ENCODE results near the gene CD2.

CD2 gene

GRCh38 chr1:116760487-116760886, 6.3 kb downstream of the CD2 start:
- DNase-seq (ENCODE audit: low read depth in 3 of 3), result no peak

DNA sequence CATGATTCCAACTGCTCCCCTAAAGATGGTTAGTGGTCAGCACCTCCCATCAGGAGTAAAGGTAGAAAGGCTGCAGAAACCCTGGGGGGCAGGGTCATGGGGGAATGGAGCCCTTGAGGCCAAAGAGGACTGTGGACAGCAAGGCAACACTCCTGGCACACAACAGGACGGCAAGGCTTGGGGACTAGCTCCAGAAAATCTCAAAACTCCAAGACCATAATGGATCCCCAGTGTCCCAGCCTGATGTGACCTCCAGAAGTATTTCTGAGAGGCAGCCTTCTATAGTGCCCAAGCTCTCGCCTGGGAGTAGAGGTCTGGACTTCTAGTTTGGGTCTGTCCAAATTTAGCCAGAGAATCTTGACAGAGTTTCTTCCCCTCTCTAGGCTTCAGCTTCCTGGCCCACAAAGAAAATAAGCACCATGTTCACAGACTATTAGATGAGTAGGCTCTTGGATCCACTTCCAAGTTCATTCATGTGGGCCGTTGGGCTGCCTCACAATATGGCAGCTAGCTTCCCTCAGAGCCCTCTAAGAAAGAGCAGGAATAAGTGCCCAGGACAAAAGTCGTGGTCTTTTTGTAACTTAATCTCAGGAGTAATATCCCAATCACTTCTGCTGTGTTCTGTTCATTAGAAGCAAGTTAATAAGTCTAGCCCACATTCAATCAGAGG, 6.9 kb downstream of the CD2 start:
- DNase-seq (ENCODE audit: low read depth in 3 of 3), result no peak

DNA sequence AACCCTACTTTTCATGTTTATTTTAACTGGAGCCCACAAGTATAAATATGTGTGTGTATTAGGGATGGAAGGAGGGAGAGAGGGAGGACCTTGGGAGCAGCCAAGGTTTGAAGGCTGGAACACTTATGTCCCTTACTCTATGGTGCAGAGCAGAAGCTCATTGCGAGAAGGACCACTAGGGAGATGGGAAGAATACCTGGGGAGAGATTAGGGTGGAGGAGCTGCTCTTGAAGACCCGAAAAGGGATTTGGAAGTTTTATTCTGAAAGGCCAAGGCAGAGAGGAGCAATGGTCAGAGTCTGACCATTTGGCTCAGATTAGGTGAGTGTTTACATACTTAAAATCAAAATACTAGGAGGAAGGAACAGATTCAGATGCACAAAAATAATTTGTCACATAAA, 8.1 kb downstream of the CD2 start:
- DNase-seq (ENCODE audit: low read depth in 3 of 3), result no peak

GRCh38 chr1:116762781-116763115, 8.5 kb downstream of the CD2 start:
- no peak for DNase-seq (ENCODE audit: low read depth in 3 of 3)

DNA sequence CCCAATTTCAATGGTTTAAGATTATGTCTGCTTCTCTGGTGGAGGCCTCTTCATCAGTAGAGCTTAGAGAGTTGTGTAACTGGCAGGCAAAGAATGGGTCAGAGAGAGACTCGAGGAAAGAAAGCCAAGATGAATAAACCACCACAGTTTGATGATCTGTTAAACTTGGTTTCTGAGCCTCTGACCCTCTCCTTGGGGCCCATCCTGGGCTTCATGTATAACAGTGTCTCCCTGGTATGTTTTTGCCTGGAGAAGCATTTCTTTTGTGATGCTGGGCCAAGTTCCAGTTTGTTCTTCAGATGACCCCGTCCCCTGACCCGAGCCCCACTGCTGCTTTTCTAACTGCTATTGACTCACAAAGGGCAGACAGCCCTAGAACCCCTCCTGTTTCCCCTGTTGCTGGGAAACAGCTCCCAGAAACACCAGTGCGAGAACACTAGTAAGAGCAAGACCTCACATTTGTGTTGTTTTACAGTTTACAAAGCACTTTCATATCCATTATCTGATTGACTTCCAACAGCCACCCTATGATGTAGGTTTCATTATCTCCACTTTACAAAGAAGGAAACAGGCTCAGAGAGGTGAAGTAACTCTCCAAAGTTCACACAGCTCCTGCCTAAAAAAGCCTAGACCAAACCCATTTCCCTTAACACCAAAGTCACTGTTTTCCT, 9.0 kb downstream of the CD2 start:
- DNase-seq (ENCODE audit: low read depth in 3 of 3), result peak in 1 of 3 experiments; percentile 64

DNA sequence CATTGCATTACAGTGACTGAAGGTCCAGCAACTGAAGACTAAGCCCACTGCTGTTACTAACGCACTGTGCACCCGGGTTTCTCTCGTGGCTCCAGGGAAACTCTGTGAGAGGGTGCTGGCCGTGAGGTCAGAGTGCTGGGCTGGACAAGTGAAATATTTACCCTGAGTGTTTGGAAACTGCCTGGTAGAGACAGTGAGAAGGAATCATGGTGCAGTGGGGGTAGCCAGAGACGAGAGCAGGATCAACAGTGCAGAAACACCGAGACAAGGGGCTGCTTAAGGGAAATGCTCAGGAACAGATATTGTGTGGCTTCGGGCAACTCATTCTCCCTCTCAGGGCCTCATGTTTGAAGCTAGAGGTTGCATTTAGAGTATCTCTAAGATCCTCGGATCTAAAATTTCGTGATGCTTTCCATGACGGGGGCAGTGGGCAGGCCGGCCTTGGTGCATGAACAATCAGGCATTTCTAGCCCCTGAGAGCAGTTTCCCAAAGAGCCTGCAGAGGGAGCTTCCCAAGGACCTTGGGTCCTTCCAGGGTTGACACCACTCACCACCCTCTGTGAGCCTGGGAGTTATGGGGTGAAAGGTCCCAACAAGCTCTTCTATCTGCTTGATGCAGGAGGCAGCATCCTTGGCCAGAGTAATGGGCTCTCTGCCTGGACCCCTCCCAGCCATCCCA, 9.7 kb downstream of the CD2 start:
- peak in 2 of 3 experiments; percentile 62 to 70 for DNase-seq (ENCODE audit: low read depth in 3 of 3)

GRCh38 chr1:116764466-116764898, 10.3 kb downstream of the CD2 start:
- peak in 1 of 3 experiments; percentile 69 for DNase-seq (ENCODE audit: low read depth in 3 of 3)

- DNase-seq (ENCODE audit: low read depth in 3 of 3), result no peak
Observed at GRCh38 chr1:116764906-116765862, 11.0 kb downstream of the CD2 start.

- no peak for DNase-seq (ENCODE audit: low read depth in 3 of 3)
Observed at GRCh38 chr1:116765962-116766361, 11.7 kb downstream of the CD2 start.

GRCh38 chr1:116766616-116767469, 12.6 kb downstream of the CD2 start:
- no peak for DNase-seq (ENCODE audit: low read depth in 3 of 3)

GRCh38 chr1:116767782-116768382, 13.7 kb downstream of the CD2 start:
- no peak for DNase-seq (ENCODE audit: low read depth in 3 of 3)

DNA sequence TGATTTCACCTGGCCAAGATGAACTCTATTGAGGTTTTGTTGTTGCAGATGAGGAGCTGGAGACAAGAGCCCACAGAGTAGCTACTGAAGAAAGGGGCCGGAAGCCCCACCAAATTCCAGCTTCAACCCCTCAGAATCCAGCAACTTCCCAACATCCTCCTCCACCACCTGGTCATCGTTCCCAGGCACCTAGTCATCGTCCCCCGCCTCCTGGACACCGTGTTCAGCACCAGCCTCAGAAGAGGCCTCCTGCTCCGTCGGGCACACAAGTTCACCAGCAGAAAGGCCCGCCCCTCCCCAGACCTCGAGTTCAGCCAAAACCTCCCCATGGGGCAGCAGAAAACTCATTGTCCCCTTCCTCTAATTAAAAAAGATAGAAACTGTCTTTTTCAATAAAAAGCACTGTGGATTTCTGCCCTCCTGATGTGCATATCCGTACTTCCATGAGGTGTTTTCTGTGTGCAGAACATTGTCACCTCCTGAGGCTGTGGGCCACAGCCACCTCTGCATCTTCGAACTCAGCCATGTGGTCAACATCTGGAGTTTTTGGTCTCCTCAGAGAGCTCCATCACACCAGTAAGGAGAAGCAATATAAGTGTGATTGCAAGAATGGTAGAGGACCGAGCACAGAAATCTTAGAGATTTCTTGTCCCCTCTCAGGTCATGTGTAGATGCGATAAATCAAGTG, 14.3 kb downstream of the CD2 start:
- no peak for DNase-seq (ENCODE audit: low read depth in 3 of 3)

DNA sequence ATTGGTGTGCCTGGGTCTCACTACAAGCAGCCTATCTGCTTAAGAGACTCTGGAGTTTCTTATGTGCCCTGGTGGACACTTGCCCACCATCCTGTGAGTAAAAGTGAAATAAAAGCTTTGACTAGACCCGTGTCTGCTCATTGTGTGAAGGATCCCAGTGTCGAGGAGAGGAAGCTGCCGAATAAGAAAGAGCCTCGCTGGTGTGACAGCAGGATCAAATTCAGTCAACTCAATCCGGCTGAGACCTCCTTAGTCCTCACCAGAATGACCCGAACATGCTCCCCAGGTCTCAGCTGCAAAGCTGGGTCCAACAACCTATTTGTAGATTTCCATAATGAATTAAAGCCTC, 14.8 kb downstream of the CD2 start:
- DNase-seq (ENCODE audit: low read depth in 3 of 3), result no peak

DNA sequence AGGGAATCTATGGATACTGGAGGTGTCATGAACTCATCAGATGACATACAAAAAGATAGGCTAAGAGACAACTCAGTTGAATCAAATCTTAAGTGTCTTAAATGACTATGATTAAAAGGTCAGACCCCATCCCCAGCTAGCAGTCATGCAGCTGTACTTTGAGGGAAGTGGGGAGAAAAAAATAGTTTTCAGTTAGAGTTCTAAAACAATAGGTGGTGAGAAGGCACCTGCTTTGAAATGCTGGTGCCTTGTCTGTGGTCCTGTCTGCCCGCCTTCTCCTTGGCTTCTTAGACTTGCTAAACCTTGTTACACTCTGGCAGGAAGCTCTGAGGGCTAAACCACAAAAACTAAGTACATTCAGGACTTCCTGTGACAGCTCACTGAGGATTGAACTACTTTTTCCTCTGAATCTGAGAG, 15.3 kb downstream of the CD2 start:
- peak in 2 of 3 experiments; percentile 65 to 67 for DNase-seq (ENCODE audit: low read depth in 3 of 3)

DNA sequence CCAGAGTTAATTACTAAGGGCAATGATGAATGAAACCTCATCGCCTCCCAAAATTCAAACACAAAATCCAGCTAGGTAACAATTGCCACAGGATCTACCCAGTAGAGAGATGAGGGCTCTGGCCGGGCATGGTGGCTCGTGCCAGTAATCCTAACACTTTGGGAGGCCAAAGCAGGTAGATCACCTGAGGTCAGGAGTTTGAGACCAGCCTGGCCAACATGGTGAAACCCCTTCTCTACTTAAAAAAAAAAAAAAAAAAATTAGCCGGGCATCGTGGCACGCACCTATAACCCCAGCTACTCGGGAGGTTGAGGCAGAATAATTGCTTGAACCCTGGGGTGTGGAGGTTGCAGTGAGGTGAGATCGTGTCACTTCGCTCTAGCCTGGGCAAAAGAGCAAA, 15.8 kb downstream of the CD2 start:
- DNase-seq (ENCODE audit: low read depth in 3 of 3), result no peak

GRCh38 chr1:116770625-116771024, 16.4 kb downstream of the CD2 start:
- DNase-seq (ENCODE audit: low read depth in 3 of 3), result no peak

DNA sequence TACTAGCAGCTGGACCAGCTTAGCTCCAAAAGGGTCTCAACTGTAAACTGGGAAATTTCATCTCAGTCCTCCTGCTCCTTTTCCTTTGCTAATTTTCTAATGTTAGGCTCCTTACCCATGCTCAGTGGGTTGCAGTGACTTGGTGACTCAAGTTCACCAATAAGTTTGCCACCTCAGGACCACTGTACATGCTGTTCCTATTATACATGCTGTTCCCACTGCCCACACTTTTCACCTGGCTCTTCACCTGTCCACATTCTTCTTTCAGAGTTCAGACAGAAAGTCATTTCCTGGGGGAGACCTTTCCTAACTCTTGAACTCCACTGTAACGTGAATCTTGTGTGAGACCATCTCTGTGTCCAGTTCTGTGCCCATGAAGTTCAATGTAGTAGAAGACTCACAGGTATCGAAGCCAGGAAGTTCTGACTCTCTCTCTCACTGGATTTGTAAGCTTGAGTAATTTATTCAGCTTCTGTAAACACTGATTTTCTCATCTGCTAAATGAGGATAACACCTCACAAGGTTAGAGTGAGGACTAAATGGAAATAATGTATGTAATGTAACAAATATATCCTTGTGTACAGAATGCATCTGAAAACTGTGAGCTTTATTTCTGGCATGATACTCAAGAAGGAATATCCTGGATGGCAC, 17.9 kb downstream of the CD2 start:
- DNase-seq (ENCODE audit: low read depth in 3 of 3), result no peak

DNA sequence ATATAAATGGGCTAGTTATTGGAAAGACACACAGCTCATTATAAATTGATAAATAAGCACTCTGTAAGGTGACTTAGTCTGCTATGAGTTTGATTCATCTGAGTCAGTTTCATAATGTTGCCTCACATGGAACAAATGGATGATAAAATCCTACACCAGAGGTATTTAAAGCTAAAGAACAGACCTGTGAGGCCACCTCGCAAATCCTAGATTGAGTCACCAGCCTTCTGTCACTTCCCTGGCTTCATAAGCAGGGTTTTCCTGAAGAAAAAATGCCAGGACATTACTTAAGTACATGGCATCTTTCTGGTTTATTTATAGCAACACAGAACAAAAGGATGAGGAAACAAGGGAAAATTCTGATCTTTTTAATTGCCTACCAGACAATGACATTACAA, 18.4 kb downstream of the CD2 start:
- DNase-seq (ENCODE audit: low read depth in 3 of 3), result no peak

- DNase-seq (ENCODE audit: low read depth in 3 of 3), result no peak
Observed at GRCh38 chr1:116775116-116775752, 21.0 kb downstream of the CD2 start.
